T-helper 1 cell (primary cell): ENCODE results near the gene KDM3B.
A peak's percentile ranks its signal among the peaks of the same experiment; 100 is the strongest.
"Not testable (repeated sequence)": the region's sequence is repeated elsewhere in the genome, so short reads cannot be mapped to it uniquely, and the experiment has no call there.

ENCODE experiments used
- DNase-seq, 5 donors: peaks; one replicate each; pipeline ENCODE4 v3.0.0-alpha.2; 2012 to 2020

The KDM3B gene

DNA sequence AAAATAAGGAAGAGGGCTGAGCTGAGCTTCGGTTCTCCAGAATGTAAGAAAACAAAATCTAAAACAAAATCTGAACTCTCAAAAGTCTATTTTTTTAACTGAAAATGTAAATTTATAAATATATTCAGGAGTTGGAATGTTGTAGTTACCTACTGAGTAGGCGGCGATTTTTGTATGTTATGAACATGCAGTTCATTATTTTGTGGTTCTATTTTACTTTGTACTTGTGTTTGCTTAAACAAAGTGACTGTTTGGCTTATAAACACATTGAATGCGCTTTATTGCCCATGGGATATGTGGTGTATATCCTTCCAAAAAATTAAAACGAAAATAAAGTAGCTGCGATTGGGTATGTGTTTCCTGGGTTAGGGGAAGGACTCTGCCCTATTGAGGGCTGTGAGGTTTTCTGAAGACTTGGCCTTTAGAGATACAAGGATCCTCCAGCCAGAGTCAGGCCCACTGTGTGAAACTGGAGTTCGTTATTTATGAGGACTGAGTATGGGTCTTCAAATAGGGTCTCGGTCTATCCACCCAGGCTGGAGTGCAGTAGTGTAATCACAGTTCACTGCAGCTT lies 116.6 kb downstream of the KDM3B start:
- no peak for DNase-seq

DNA sequence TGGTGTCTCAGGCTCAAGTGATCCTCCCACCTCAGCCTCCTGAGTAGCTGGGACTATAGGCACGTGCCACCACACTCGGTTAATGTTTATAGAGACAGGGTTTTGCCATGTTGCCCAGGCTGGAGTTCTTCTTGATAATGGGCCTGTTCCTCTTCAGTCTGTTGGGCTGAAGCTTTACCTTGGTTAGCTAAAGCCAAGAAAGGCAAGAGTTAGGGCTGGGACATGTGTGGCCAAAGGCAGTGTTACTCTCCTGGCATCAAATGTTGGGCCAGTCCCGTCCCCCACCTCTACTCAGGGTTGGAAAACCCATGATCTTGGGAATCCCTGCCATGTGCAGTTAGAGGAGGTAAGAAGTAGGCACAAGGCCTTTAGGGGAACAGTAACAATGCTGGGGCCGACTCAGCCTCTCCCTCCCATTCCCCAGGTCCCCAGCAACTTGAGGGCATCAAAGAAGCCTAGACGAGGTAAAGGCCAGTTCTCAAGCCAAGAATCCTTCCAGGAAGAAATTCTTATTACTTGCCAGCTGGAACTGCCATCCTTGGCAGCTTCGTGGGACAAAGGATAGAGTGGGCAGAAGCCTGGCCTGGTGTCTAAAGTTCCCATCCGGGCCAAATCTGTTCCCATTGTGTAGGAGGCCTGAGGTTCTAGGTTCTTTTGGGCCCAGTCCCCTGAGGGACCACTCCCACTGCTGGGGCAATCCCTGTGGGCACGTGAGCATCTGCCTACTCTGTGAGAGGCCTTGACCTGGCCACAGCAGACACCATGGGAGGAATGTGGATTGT lies 117.2 kb downstream of the KDM3B start:
- DNase-seq: peak in 1 of 5 donors; percentile 47

DNA sequence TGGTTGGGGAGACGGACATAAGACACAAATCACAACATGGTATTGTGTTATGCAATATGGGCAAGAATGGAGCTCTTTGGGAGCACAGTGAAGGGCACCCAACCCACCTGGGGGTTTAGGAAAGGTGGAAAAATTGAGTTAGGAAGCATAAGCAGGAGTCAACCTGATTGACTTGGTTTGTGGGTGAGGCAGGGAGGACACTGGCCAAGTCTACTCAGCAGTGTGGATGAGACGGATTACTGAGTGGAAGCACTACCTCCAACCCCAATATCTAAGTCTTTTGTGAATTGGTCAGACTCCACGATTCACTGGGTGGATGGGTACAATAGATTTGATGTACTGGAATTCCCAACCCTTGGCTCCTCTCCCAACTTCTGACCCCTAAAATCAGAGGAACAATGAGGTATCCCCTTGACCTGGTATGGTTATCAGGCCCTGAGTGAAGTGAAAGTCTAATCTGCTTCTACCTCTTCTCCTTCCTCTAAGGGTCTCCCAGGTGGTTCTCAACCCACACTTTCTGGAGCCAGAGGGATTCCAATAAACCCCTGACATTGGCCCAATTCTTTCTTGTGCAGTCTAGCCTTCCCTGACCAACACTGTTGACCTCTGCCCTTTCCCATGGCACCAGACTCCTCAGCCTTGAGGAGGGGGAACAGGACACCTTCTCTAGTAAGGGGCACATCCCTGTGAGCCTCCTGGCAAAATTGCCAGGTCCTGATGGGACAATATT lies 118.0 kb downstream of the KDM3B start:
- no peak for DNase-seq

DNA sequence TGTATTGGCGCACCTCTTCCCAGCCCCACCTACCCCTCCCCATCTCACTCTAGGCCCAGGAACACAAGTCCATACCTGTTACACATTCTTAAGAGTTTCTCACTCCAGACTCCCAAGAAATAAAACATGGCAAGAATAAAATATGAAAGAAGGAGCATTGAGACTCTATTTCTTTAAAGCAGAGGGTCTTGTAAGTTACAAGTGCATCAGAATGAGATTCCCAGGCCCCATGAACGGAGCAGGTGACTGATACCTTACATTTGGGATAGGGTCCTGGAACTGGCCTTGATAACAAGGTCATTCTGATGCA lies 118.5 kb downstream of the KDM3B start:
- DNase-seq: no peak

DNA sequence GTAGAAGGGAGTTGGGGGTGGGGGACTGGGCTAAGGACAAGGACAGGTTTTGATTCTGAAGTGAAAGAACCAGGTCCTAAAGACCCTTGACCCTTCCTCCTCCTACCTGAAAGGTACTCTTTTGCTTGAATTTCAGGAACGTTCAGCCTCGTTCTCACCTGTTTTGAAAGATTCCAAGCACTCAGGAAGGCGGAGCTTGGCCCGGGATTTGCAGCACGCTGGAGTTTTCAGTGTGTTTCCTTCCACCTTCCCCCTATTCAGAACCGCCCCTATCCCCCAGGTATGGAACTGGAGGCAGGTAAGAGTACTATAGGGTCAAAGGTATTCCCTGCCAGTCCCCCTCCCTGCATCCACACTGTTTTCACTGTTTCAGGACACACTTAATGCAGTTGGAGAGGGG lies 119.9 kb downstream of the KDM3B start:
- DNase-seq: no peak

DNA sequence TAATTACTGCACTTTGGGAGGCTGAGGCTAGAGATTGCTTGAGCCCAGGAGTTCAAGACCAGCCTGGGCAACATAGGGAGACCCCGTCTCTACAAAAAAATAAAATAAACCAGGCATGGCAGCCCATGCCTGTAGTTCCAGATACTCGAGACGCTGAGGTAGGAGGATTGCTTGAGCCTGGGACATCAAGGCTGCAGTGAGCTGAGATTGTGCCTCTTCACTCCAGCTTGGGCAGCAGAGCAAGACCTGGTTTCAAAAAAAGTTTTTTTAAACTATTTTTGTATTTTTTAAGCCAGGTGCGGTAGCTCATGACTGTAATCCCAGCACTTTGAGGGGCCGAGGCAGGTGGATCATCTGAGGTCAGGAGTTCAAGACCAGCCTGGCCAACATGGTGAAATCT lies 120.7 kb downstream of the KDM3B start:
- DNase-seq: not testable (repeated sequence)

DNA sequence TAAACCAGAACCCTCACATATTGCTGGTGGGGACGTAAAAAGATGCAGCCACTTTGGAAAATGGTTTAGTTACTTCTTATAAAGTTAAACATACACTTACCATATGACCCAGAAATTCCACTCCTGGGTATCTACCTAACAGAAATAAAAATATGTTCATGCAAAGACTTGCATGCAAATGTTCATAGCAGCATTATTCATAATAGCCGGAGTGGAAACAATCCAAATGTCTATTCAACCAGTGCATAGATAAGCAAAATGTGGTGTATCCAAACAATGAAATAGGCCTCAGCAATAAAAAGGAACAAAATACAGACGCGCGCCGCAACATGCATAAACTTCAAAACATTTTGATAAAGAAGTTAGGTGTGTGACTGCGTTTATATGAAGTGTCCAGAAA lies 124.4 kb downstream of the KDM3B start:
- DNase-seq: no peak

DNA sequence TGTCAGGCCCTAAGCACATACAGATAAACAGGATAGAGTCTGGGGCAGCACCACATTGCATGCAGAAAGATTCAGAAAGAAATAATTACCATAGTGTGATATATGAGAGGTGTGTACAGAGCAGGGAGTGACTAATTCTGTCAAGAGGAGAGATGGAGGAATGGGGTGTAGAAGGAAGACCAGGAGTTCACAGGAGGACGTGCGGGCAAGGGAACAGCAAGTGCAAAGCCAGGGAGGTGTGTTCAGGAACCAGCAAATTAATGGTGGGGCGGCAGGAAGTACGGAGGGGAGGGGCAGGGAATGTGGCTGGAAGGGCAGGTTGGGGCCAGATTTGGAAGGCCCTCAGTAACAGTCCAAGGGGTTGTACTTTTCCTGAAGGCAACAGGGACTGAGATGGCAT lies 130.2 kb downstream of the KDM3B start:
- no peak for DNase-seq
